Measurements from ENCODE around the gene PNPLA1.

DNA sequence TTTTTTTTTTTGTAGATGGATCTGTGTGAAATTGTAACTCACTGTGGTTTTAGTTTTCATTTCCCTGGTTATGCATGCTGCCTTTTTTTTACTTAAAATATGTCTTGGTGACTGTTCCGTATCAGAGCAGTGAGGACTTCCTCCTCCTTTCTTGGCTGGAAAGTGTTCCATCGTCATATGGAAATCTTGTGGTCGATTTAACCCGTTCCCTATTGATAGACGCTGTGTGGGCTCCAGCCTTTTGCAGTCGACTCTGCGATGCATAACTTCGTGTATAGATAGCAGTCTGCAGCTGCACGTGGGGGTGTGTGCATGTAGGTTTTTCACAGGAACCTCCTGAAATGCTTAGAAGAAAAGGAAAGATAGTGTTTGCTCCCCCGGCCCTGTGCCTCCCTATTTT is 28.1 kb upstream of the PNPLA1 start:
- TF ChIP-seq, protein P1, sequence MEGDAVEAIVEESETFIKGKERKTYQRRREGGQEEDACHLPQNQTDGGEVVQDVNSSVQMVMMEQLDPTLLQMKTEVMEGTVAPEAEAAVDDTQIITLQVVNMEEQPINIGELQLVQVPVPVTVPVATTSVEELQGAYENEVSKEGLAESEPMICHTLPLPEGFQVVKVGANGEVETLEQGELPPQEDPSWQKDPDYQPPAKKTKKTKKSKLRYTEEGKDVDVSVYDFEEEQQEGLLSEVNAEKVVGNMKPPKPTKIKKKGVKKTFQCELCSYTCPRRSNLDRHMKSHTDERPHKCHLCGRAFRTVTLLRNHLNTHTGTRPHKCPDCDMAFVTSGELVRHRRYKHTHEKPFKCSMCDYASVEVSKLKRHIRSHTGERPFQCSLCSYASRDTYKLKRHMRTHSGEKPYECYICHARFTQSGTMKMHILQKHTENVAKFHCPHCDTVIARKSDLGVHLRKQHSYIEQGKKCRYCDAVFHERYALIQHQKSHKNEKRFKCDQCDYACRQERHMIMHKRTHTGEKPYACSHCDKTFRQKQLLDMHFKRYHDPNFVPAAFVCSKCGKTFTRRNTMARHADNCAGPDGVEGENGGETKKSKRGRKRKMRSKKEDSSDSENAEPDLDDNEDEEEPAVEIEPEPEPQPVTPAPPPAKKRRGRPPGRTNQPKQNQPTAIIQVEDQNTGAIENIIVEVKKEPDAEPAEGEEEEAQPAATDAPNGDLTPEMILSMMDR (conservative IDR thresholded peaks at IDR 0.05), result no peak
- no peak for TF ChIP-seq ZFX (IDR thresholded peaks at IDR 0.05)

Measured in C4-2B (cell line).